ENCODE results near the gene RAB37. TPM values are rescaled to one million over a fixed set of nuclear protein-coding genes. Genes with fewer than 3 reads are reported as not detected.
A peak's percentile ranks its signal among the peaks of the same experiment; 100 is the strongest.

RAB37 gene
- polyA plus RNA-seq, 6 donors from 2014 or later = 49.2 to 85.5 (median 56.4) TPM

GRCh38 chr17:74773871-74774286, 36.8 kb downstream of the RAB37 start:
- Mint-ChIP-seq H3K27ac (peak overlapping the region in 2 of 6 donors; percentile 50 to 72), H3K36me3 (peaks cover 0 to 14% of the 10 kb centered on the region in 2 donors), H3K9me3 (no peaks in the 10 kb centered on the region), H3K4me3 (peak overlapping the region in 7 of 8 donors; percentile 30 to 84 (median 58)), H3K27me3 (no peaks in the 10 kb centered on the region), H3K4me1 (peaks cover 25 to 45% (median 39%) of the 10 kb centered on the region in 3 donors)
- ATAC-seq (ENCODE audit: low read depth in 2 of 2) (no peak), DNase-seq (no peak)

GRCh38 chr17:74775409-74776043, 38.5 kb downstream of the RAB37 start:
- Mint-ChIP-seq H3K27me3 (no peaks in the 10 kb centered on the region), H3K9me3 (no peaks in the 10 kb centered on the region), H3K4me1 (peaks cover 35 to 57% (median 51%) of the 10 kb centered on the region in 3 donors), H3K36me3 (peaks cover 0 to 12% of the 10 kb centered on the region in 2 donors), H3K27ac (peak overlapping the region; percentile 89 to 99 (median 96)), H3K4me3 (peak overlapping the region; percentile 95 to 99 (median 99))
- DNase-seq = no peak
- ATAC-seq (ENCODE audit: low read depth in 2 of 2) = no peak

GRCh38 chr17:74776044-74776962, 39.2 kb downstream of the RAB37 start, which contains the start of gene NAT9:
Gene NAT9 (minus strand): TSS chr17:74776345. CDS start chr17:74775698, 647 bp downstream.
- H3K9me3 Mint-ChIP-seq = no peaks in the 10 kb centered on the region
- DNase-seq (peak; percentile 99), ATAC-seq (ENCODE audit: low read depth in 2 of 2) (peak; percentile 48 to 67)
- peaks cover 35 to 57% (median 53%) of the 10 kb centered on the region in 3 donors for H3K4me1 Mint-ChIP-seq
- H3K27ac Mint-ChIP-seq = peak within 1 kb of the TSS; percentile 89 to 99 (median 96)
- no peaks in the 10 kb centered on the region for H3K27me3 Mint-ChIP-seq
- peak within 1 kb of the TSS; percentile 95 to 99 (median 99) for H3K4me3 Mint-ChIP-seq
- peaks cover 0 to 12% of the 10 kb centered on the region in 2 donors for H3K36me3 Mint-ChIP-seq

- H3K4me1 Mint-ChIP-seq = peaks cover 39 to 57% (median 56%) of the 10 kb centered on the region in 3 donors
- H3K27ac Mint-ChIP-seq = peak overlapping the region in 4 of 6 donors; percentile 11 to 85 (median 50)
- peaks cover 0 to 12% of the 10 kb centered on the region in 2 donors for H3K36me3 Mint-ChIP-seq
- ATAC-seq (ENCODE audit: low read depth in 2 of 2) (no peak), DNase-seq (no peak)
- no peaks in the 10 kb centered on the region for H3K9me3 Mint-ChIP-seq
- no peaks in the 10 kb centered on the region for H3K27me3 Mint-ChIP-seq
- peak overlapping the region; percentile 95 to 99 (median 99) for H3K4me3 Mint-ChIP-seq
Observed at GRCh38 chr17:74776990-74777389, 39.9 kb downstream of the RAB37 start.

- H3K4me3 Mint-ChIP-seq = peak overlapping the region in 5 of 8 donors; percentile 16 to 97 (median 62)
- H3K27me3 Mint-ChIP-seq = no peaks in the 10 kb centered on the region
- H3K36me3 Mint-ChIP-seq = peaks cover 0 to 1% of the 10 kb centered on the region in 2 donors
- H3K27ac Mint-ChIP-seq = peak overlapping the region in 2 of 6 donors; percentile 42 to 87
- no peak for DNase-seq
- peaks cover 43 to 58% (median 57%) of the 10 kb centered on the region in 3 donors for H3K4me1 Mint-ChIP-seq
- ATAC-seq (ENCODE audit: low read depth in 2 of 2) = no peak
- no peaks in the 10 kb centered on the region for H3K9me3 Mint-ChIP-seq
Observed at GRCh38 chr17:74777901-74778515, 41.0 kb downstream of the RAB37 start.

GRCh38 chr17:74778960-74779359, 41.9 kb downstream of the RAB37 start:
- DNase-seq (no peak), ATAC-seq (ENCODE audit: low read depth in 2 of 2) (no peak)
- H3K27ac Mint-ChIP-seq = peak overlapping the region in 3 of 6 donors; percentile 76 to 98 (median 86)
- peaks cover 44 to 58% (median 53%) of the 10 kb centered on the region in 3 donors for H3K4me1 Mint-ChIP-seq
- no peaks in the 10 kb centered on the region for H3K27me3 Mint-ChIP-seq
- no peaks in the 10 kb centered on the region for H3K9me3 Mint-ChIP-seq
- no peaks in the 10 kb centered on the region for H3K36me3 Mint-ChIP-seq
- peak overlapping the region in 4 of 8 donors; percentile 16 to 79 (median 64) for H3K4me3 Mint-ChIP-seq

- no peak for DNase-seq
Observed at GRCh38 chr17:74779501-74779900, 42.4 kb downstream of the RAB37 start.

GRCh38 chr17:74779948-74780400, 42.9 kb downstream of the RAB37 start:
- peaks cover 54 to 67% (median 63%) of the 10 kb centered on the region in 3 donors for H3K4me1 Mint-ChIP-seq
- H3K27ac Mint-ChIP-seq = peak overlapping the region; percentile 65 to 99 (median 97)
- ATAC-seq (ENCODE audit: low read depth in 2 of 2) = peak; percentile 82 to 86

More at GRCh38 chr17:74779501-74779900, 42.4 kb downstream of the RAB37 start:
- Mint-ChIP-seq H3K27me3 (no peaks in the 10 kb centered on the region), H3K27ac (peak overlapping the region; percentile 65 to 99 (median 97)), H3K4me1 (peaks cover 49 to 63% (median 58%) of the 10 kb centered on the region in 3 donors), H3K9me3 (no peaks in the 10 kb centered on the region), H3K4me3 (peak overlapping the region in 7 of 8 donors; percentile 60 to 90 (median 79)), H3K36me3 (no peaks in the 10 kb centered on the region)
- no peak for ATAC-seq (ENCODE audit: low read depth in 2 of 2)

GRCh38 chr17:74780443-74781238, 43.6 kb downstream of the RAB37 start:
- peak overlapping the region in 5 of 8 donors; percentile 51 to 88 (median 68) for H3K4me3 Mint-ChIP-seq
- DNase-seq (no peak), ATAC-seq (ENCODE audit: low read depth in 2 of 2) (peak in 1 of 2 donors; percentile 9)
- no peaks in the 10 kb centered on the region for H3K9me3 Mint-ChIP-seq
- no peaks in the 10 kb centered on the region for H3K27me3 Mint-ChIP-seq
- H3K4me1 Mint-ChIP-seq = peaks cover 54 to 67% (median 63%) of the 10 kb centered on the region in 3 donors
- peak overlapping the region; percentile 76 to 99 (median 92) for H3K27ac Mint-ChIP-seq
- H3K36me3 Mint-ChIP-seq = no peaks in the 10 kb centered on the region

More at GRCh38 chr17:74779948-74780400, 42.9 kb downstream of the RAB37 start:
- Mint-ChIP-seq H3K36me3 (no peaks in the 10 kb centered on the region), H3K4me3 (peak overlapping the region in 7 of 8 donors; percentile 60 to 90 (median 79)), H3K27me3 (no peaks in the 10 kb centered on the region), H3K9me3 (no peaks in the 10 kb centered on the region)
- DNase-seq = peak; percentile 90

GRCh38 chr17:74782571-74782970, 45.5 kb downstream of the RAB37 start:
- ATAC-seq (ENCODE audit: low read depth in 2 of 2) = no peak
- peaks cover 48 to 60% (median 51%) of the 10 kb centered on the region in 3 donors for H3K4me1 Mint-ChIP-seq
- DNase-seq = no peak
- H3K27me3 Mint-ChIP-seq = no peaks in the 10 kb centered on the region
- H3K36me3 Mint-ChIP-seq = peaks cover 6 to 8% of the 10 kb centered on the region in 2 donors
- no peak overlapping the region for H3K4me3 Mint-ChIP-seq
- H3K9me3 Mint-ChIP-seq = no peaks in the 10 kb centered on the region
- peak overlapping the region in 1 of 6 donors; percentile 78 for H3K27ac Mint-ChIP-seq

- Mint-ChIP-seq H3K36me3 (peaks cover 10 to 19% of the 10 kb centered on the region in 2 donors), H3K27ac (peak overlapping the region in 3 of 6 donors; percentile 54 to 91 (median 70)), H3K4me3 (peak overlapping the region in 2 of 8 donors; percentile 20 to 57), H3K4me1 (peaks cover 39 to 55% (median 43%) of the 10 kb centered on the region in 3 donors), H3K9me3 (no peaks in the 10 kb centered on the region), H3K27me3 (no peaks in the 10 kb centered on the region)
- ATAC-seq (ENCODE audit: low read depth in 2 of 2) = no peak
- no peak for DNase-seq
Observed at GRCh38 chr17:74784125-74784810, 47.2 kb downstream of the RAB37 start.

All from naive B cell (primary cell).